ENCODE results near the gene VAV2. TPM values are rescaled to one million over a fixed set of nuclear protein-coding genes. Genes with fewer than 3 reads are reported as not detected.

The VAV2 gene
- polyA plus RNA-seq, 1 of the 3 experiments (the other 2 are of a cell fraction), result 14.9 TPM

- TF ChIP-seq, protein P1, sequence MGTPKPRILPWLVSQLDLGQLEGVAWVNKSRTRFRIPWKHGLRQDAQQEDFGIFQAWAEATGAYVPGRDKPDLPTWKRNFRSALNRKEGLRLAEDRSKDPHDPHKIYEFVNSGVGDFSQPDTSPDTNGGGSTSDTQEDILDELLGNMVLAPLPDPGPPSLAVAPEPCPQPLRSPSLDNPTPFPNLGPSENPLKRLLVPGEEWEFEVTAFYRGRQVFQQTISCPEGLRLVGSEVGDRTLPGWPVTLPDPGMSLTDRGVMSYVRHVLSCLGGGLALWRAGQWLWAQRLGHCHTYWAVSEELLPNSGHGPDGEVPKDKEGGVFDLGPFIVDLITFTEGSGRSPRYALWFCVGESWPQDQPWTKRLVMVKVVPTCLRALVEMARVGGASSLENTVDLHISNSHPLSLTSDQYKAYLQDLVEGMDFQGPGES (IDR thresholded peaks at IDR 0.05; ENCODE audit: low read depth, low read length), result no peak
- TF ChIP-seq YY1 (IDR thresholded peaks at IDR 0.05; ENCODE audit: low read depth), result no peak
- no peak for TF ChIP-seq ELF1 (IDR thresholded peaks at IDR 0.05)
- TF ChIP-seq SMC3 (IDR thresholded peaks at IDR 0.05; ENCODE audit: low read depth, low read length), result no peak
These were observed 7.7 kb upstream of the VAV2 start (continued) for GRCh38 chr9:133999851-134000265.

DNA sequence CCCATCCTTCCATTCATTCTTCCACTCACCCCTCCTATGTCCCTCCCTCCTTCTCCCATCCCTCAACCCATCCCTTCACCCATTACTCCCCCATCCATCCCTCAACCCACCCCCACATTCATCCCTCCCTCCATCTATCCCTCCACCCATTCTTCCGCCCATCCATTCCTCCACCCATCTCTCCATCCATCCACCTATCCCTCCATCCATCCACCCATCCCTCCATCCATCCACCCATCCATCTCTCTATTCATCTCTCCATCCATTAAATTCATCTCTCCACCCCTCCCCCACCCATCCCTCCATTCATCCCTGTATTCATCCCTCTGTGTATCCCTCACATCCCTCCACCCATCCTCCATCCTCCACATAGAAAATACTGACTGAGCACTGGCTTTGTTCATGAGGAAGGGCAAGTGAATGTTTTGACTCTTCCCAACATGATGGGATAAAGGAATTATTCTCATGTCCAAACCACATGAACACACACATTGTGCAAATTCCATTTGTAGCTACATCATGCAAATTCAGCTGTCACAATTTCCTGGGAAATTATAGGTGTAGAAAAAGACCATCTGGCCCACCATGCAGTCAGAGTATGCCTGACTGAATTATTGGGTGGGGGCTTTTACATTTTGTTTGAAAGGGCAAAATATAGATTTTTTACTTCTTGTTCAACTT is 6.9 kb upstream of the VAV2 start:
- Histone ChIP-seq H4K20me1 (ENCODE audit: insufficient read depth) (0 out of 2 replicates have a peak, but pooled peaks cover 5% of the 10 kb centered on the region), H3K4me1 (ENCODE audit: control insufficient read depth in 1 of 2, insufficient read depth in 2 of 2, low read depth in 1 of 2, low read length in 1 of 2) (peaks cover 0 to 9% of the 10 kb centered on the region in 2 experiments; a peak in 1 of 4 replicates), H3K27me3 (ENCODE audit: insufficient read depth) (no peaks in the 10 kb centered on the region), H2AFZ (ENCODE audit: low read depth) (no peak overlapping the region), H3K4me2 (no peak overlapping the region), H3K36me3 (replicated peaks in 1 of 2; ENCODE audit: control insufficient read depth in 1 of 2, insufficient read depth in 2 of 2, low read length in 1 of 2) (no peaks in the 10 kb centered on the region), H3F3A (replicated peaks; ENCODE audit: insufficient read depth) (no peaks in the 10 kb centered on the region), H3K4me3 (ENCODE audit: low read depth in 2 of 2, low read length in 1 of 2) (no peak overlapping the region), H3K27ac (ENCODE audit: low read depth in 2 of 2, low read length in 1 of 2) (no peak overlapping the region), H3K79me2 (ENCODE audit: insufficient read depth) (peaks cover 2% of the 10 kb centered on the region; the same call in 1 of the 2 replicates), H3K9me3 (no peaks in the 10 kb centered on the region), H3K9ac (no peak overlapping the region), H3K9me2 (no peaks in the 10 kb centered on the region)
- TF ChIP-seq MEF2A (IDR thresholded peaks at IDR 0.05; ENCODE audit: borderline replicate concordance, low read depth) (no peak), RXRA (IDR thresholded peaks at IDR 0.05; ENCODE audit: borderline replicate concordance, low read depth) (no peak), SMC3 (IDR thresholded peaks at IDR 0.05; ENCODE audit: low read depth, low read length) (no peak), POLR2AphosphoS5 (IDR thresholded peaks at IDR 0.05; ENCODE audit: low read depth, low read length) (no peak), GABPA (IDR thresholded peaks at IDR 0.05; ENCODE audit: low read depth) (no peak), RCOR1 (IDR thresholded peaks at IDR 0.05; ENCODE audit: low read length) (no peak), NFIC (IDR thresholded peaks at IDR 0.05; ENCODE audit: borderline replicate concordance) (no peak), EZH2phosphoT487 (IDR thresholded peaks at IDR 0.05; ENCODE audit: borderline replicate concordance, low read depth) (no peak), TEAD4 (IDR thresholded peaks at IDR 0.05; ENCODE audit: borderline replicate concordance, insufficient read depth) (no peak), MAX (IDR thresholded peaks at IDR 0.05; ENCODE audit: low read depth) (no peak), CTCF (IDR thresholded peaks at IDR 0.05) (no peak), NRF1 (IDR thresholded peaks at IDR 0.05; ENCODE audit: low read depth, low read length) (no peak), ELF1 (IDR thresholded peaks at IDR 0.05) (no peak), RFX5 (IDR thresholded peaks at IDR 0.05; ENCODE audit: low read length) (no peak), GATA2 (CRISPR knock-in tag; IDR thresholded peaks at IDR 0.05) (no peak), TCF12 (IDR thresholded peaks at IDR 0.05) (no peak)
- TF ChIP-seq, protein P2, sequence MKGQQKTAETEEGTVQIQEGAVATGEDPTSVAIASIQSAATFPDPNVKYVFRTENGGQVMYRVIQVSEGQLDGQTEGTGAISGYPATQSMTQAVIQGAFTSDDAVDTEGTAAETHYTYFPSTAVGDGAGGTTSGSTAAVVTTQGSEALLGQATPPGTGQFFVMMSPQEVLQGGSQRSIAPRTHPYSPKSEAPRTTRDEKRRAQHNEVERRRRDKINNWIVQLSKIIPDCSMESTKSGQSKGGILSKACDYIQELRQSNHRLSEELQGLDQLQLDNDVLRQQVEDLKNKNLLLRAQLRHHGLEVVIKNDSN (IDR thresholded peaks at IDR 0.05; ENCODE audit: borderline replicate concordance, low read depth), result no peak
- TF ChIP-seq, protein P3, sequence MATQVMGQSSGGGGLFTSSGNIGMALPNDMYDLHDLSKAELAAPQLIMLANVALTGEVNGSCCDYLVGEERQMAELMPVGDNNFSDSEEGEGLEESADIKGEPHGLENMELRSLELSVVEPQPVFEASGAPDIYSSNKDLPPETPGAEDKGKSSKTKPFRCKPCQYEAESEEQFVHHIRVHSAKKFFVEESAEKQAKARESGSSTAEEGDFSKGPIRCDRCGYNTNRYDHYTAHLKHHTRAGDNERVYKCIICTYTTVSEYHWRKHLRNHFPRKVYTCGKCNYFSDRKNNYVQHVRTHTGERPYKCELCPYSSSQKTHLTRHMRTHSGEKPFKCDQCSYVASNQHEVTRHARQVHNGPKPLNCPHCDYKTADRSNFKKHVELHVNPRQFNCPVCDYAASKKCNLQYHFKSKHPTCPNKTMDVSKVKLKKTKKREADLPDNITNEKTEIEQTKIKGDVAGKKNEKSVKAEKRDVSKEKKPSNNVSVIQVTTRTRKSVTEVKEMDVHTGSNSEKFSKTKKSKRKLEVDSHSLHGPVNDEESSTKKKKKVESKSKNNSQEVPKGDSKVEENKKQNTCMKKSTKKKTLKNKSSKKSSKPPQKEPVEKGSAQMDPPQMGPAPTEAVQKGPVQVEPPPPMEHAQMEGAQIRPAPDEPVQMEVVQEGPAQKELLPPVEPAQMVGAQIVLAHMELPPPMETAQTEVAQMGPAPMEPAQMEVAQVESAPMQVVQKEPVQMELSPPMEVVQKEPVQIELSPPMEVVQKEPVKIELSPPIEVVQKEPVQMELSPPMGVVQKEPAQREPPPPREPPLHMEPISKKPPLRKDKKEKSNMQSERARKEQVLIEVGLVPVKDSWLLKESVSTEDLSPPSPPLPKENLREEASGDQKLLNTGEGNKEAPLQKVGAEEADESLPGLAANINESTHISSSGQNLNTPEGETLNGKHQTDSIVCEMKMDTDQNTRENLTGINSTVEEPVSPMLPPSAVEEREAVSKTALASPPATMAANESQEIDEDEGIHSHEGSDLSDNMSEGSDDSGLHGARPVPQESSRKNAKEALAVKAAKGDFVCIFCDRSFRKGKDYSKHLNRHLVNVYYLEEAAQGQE (IDR thresholded peaks at IDR 0.05; ENCODE audit: low read depth, low read length), result no peak
- CTCF ChIA-PET, result interaction anchor here (1.3 to 2.7 kb wide), 3 partner anchors 206 to 256 kb away, joined by 3 to 14 read pairs (median 7); no protein-coding TSS in a partner anchor
- POLR2A ChIA-PET, result no interaction called here
- WGBS (ENCODE audit: low lambda C conversion rate), result 82% methylated on average over 1 of the region's 1 CpG
- DNase-seq, result no peak

All from SK-N-SH (cell line).